H7 (cell line): ENCODE results near the gene INPP4A. TPM values are rescaled to one million over a fixed set of nuclear protein-coding genes. Genes with fewer than 3 reads are reported as not detected.

ENCODE experiments used
- DNase-seq: peaks from one replicate; pipeline ENCODE4 v3.0.0; 2012
- H3K27me3 ChIP-seq: 2 replicates; pipeline ENCODE4 v1.6.0; 2011; ENCODE audit warnings: mild to moderate bottlenecking, low read length; ENCODE audit not compliant: control insufficient read depth, insufficient read depth
- H3K36me3 ChIP-seq: replicated peaks from 2 replicates; pipeline ENCODE4 v1.5.1; 2011; ENCODE audit warnings: low read length; ENCODE audit not compliant: control insufficient read depth, insufficient read depth
- H3K4me3 ChIP-seq: 2 replicates; pipeline ENCODE4 v1.5.1; 2011; ENCODE audit warnings: low read depth, mild to moderate bottlenecking, control low read depth, low read length, moderate library complexity; ENCODE audit not compliant: insufficient read depth
- total RNA-seq: library from RNA; depleted of rRNA; stranded (reverse); fragments of >200 nt; shearing (Covaris generic); gene quantifications from 2 replicates; pipeline ENCODE4 v1.2.3, GENCODE V29; 2014

Gene INPP4A
- total RNA-seq, 1 experiment from 2014 or later: 32.0 TPM

DNA sequence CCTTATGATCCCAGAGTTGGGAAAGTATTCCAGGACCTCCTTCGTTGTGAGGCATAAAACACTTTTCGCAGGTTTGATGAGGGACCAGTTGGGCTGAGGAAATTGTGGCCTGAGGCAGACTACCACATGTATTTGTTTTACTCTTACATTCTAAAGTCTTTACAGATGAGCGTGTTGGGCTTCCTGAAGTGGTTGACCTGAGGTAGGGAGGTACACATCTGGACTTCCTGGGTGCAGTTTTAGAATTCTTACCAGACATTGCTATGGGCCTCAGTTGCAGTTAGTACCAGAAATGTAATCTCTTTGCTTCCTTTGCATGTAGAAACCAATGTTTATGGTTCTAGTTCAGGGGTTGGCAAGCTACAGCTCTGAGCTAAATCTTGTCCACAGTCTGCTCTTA lies 114.9 kb downstream of the INPP4A start:
- no peaks in the 10 kb centered on the region for H3K27me3 ChIP-seq
- H3K4me3 ChIP-seq: no peak overlapping the region
- DNase-seq: no peak
- peaks cover 2% of the 10 kb centered on the region for H3K36me3 ChIP-seq

GRCh38 chr2:98560256-98560771 lies 115.7 kb downstream of the INPP4A start:
- H3K27me3 ChIP-seq: no peaks in the 10 kb centered on the region
- DNase-seq: no peak
- peaks cover 6% of the 10 kb centered on the region for H3K36me3 ChIP-seq
- H3K4me3 ChIP-seq: no peak overlapping the region

- H3K4me3 ChIP-seq: no peak overlapping the region
- no peak for DNase-seq
- H3K36me3 ChIP-seq: peaks cover 4% of the 10 kb centered on the region
- H3K27me3 ChIP-seq: no peaks in the 10 kb centered on the region
Measured at GRCh38 chr2:98561018-98561417, 116.4 kb downstream of the INPP4A start.

- H3K4me3 ChIP-seq: no peak overlapping the region
- H3K27me3 ChIP-seq: no peaks in the 10 kb centered on the region
- DNase-seq: no peak
- H3K36me3 ChIP-seq: peaks cover 4% of the 10 kb centered on the region
Measured at GRCh38 chr2:98561902-98562695, 117.4 kb downstream of the INPP4A start.

- H3K36me3 ChIP-seq: peaks cover 4% of the 10 kb centered on the region
- no peaks in the 10 kb centered on the region for H3K27me3 ChIP-seq
- H3K4me3 ChIP-seq: no peak overlapping the region
- no peak for DNase-seq
Measured at GRCh38 chr2:98563394-98563793, 118.7 kb downstream of the INPP4A start.

GRCh38 chr2:98564541-98565132 lies 120.0 kb downstream of the INPP4A start:
- DNase-seq: no peak
- peaks cover 7% of the 10 kb centered on the region for H3K36me3 ChIP-seq
- no peaks in the 10 kb centered on the region for H3K27me3 ChIP-seq
- no peak overlapping the region for H3K4me3 ChIP-seq

DNA sequence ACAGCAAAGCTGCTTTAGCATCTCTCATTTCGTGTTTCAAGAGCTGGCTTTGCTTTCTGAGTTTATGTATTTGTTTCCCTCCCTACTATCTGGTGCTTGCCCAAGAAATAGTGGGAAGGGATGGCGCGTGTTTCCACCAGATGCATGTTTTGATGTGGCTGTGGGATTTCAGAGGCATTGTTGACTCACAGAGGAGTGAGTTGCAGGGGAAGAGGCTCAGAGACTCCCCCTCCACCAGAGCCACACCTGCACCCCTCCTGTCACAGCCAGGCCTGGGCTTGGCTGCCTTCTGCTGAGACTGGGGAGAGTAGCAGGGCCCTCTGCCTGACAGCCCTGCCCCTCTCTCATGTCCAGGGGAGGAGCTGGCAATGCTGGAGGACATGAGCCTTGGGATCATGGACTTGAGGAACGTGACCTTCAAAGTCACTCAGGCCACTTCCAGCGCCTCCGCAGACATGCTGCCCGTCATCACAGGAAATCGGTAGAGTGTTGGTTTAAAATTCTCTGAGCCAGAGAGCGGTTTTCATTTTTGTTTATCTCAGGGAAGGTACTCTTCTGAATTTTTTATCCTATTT lies 120.7 kb downstream of the INPP4A start:
- Histone ChIP-seq H3K36me3 (peaks cover 7% of the 10 kb centered on the region), H3K27me3 (no peaks in the 10 kb centered on the region), H3K4me3 (no peak overlapping the region)
- DNase-seq: no peak

- DNase-seq: no peak
- peaks cover 7% of the 10 kb centered on the region for H3K36me3 ChIP-seq
Measured at GRCh38 chr2:98565941-98566340, 121.3 kb downstream of the INPP4A start.

GRCh38 chr2:98568161-98568956 lies 123.7 kb downstream of the INPP4A start:
- no peaks in the 10 kb centered on the region for H3K27me3 ChIP-seq
- DNase-seq: no peak
- H3K4me3 ChIP-seq: no peak overlapping the region
- peaks cover 10% of the 10 kb centered on the region for H3K36me3 ChIP-seq

More at GRCh38 chr2:98565941-98566340, 121.3 kb downstream of the INPP4A start:
- Histone ChIP-seq H3K27me3 (no peaks in the 10 kb centered on the region), H3K4me3 (no peak overlapping the region)

DNA sequence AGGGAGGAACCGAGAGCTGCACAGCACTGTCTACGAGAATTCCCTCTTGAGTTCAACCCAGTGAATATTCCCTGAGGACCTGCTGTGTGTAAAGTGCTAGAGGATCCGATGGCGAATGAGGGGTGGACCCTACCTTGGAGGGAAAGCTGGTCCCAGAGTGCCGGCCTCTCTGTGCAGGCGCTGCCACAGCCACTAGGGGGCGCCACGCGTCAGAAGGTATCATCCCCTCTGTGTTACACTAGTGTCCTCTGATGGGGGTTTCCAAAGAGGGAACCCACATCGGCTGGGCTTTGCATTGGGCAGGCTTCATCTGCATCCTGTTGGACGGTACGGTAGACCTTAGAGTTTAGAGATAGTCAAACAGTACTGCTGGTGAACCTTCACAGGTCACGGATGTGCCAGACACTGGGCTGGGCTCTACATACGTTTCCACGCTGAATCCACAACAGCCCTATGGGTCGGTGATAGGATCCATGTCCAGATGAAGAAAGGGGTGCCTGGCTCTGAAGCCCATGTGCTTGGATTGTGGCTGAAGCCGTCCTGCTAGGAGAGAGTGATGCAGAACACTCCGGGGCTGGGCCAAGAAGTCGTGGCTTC lies 124.6 kb downstream of the INPP4A start:
- H3K36me3 ChIP-seq: peaks cover 10% of the 10 kb centered on the region

GRCh38 chr2:98569915-98570314 lies 125.3 kb downstream of the INPP4A start:
- DNase-seq: no peak
- no peak overlapping the region for H3K4me3 ChIP-seq
- H3K27me3 ChIP-seq: no peaks in the 10 kb centered on the region
- H3K36me3 ChIP-seq: peaks cover 7% of the 10 kb centered on the region

More for the DNA sequence above, 124.6 kb downstream of the INPP4A start:
- H3K4me3 ChIP-seq: no peak overlapping the region
- H3K27me3 ChIP-seq: no peaks in the 10 kb centered on the region
- peak; percentile 94 for DNase-seq

DNA sequence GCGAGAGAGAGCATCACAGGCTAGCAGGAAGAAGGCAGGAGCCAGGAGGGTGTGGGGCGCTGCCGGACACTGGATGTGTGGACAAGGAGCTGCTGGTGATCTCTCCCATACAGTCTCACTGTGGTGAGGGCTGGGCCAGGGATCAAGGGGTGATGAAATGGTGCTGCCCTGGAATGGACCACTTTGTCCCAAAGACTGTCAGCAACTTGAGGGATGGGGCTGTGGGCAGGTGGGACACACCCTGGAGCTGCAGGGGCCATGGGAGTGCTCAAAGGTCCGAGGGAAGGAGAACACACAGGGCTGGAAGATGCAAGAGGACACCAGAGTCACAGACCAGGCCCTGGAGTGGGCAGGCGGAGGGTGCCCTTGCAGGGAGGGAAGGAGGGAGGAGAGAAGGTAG lies 125.7 kb downstream of the INPP4A start:
- H3K27me3 ChIP-seq: no peaks in the 10 kb centered on the region
- no peak overlapping the region for H3K4me3 ChIP-seq
- no peak for DNase-seq
- peaks cover 5% of the 10 kb centered on the region for H3K36me3 ChIP-seq

GRCh38 chr2:98571121-98571701 lies 126.6 kb downstream of the INPP4A start:
- Histone ChIP-seq H3K36me3 (peaks cover 5% of the 10 kb centered on the region), H3K27me3 (no peaks in the 10 kb centered on the region), H3K4me3 (no peak overlapping the region)
- no peak for DNase-seq

DNA sequence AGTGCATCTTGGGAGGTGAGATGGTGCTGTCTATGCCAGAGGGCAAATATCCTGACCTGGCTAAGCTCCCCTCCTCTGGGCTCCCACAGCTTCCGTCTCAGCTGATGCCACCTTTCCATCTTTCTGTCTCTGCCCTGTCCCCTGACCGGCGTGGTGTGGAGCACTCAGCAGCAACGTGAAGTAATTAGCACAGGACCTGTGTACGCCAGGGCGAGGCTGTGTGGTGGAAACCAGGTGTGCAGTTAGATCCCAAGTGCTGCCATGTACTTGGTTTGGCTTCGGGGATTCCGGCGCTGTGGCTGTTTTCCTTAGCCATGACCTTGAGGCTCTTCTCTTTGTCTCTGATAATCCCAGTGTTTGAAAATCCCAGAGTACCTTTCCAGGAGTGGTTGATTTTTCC lies 127.1 kb downstream of the INPP4A start:
- DNase-seq: no peak
- Histone ChIP-seq H3K36me3 (peaks cover 5% of the 10 kb centered on the region), H3K4me3 (no peak overlapping the region)

More for the DNA sequence above, 127.1 kb downstream of the INPP4A start:
- H3K27me3 ChIP-seq: no peaks in the 10 kb centered on the region
